Measurements from ENCODE around the gene FAM193B. TPM values are rescaled to one million over a fixed set of nuclear protein-coding genes. Genes with fewer than 3 reads are reported as not detected.

FAM193B gene
- total RNA-seq, 4 donors from 2014 or later, result 57.0 to 128 (median 69.7) TPM

GRCh38 chr5:177511181-177511580, 43.2 kb downstream of the FAM193B start:
- no peak for DNase-seq (ENCODE audit: low spot score in 2 of 2)
- 90 to 96% methylated on average over 5 of the region's 5 CpGs for WGBS, 2 donors
- H3K4me3 ChIP-seq (ENCODE audit: low read depth, poor library complexity, severe bottlenecking), result no peak overlapping the region
- intact Hi-C loops (cut with DNase I; ENCODE audit: low total_unique reads), result no loop called here
- TF ChIP-seq POLR2A (IDR thresholded peaks at IDR 0.05), result no peak
- TF ChIP-seq, protein P1, sequence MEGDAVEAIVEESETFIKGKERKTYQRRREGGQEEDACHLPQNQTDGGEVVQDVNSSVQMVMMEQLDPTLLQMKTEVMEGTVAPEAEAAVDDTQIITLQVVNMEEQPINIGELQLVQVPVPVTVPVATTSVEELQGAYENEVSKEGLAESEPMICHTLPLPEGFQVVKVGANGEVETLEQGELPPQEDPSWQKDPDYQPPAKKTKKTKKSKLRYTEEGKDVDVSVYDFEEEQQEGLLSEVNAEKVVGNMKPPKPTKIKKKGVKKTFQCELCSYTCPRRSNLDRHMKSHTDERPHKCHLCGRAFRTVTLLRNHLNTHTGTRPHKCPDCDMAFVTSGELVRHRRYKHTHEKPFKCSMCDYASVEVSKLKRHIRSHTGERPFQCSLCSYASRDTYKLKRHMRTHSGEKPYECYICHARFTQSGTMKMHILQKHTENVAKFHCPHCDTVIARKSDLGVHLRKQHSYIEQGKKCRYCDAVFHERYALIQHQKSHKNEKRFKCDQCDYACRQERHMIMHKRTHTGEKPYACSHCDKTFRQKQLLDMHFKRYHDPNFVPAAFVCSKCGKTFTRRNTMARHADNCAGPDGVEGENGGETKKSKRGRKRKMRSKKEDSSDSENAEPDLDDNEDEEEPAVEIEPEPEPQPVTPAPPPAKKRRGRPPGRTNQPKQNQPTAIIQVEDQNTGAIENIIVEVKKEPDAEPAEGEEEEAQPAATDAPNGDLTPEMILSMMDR (IDR thresholded peaks at IDR 0.05), result no peak

- TF ChIP-seq POLR2A (IDR thresholded peaks at IDR 0.05), result no peak
- H3K4me3 ChIP-seq (ENCODE audit: low read depth, poor library complexity, severe bottlenecking), result no peak overlapping the region
- WGBS, 2 donors, result 83 to 84% methylated on average over 15 of the region's 15 CpGs
- DNase-seq (ENCODE audit: low spot score in 2 of 2), result no peak
- intact Hi-C loops (cut with DNase I; ENCODE audit: low total_unique reads), result no loop called here
Observed at GRCh38 chr5:177510567-177511053, 43.8 kb downstream of the FAM193B start.

DNA sequence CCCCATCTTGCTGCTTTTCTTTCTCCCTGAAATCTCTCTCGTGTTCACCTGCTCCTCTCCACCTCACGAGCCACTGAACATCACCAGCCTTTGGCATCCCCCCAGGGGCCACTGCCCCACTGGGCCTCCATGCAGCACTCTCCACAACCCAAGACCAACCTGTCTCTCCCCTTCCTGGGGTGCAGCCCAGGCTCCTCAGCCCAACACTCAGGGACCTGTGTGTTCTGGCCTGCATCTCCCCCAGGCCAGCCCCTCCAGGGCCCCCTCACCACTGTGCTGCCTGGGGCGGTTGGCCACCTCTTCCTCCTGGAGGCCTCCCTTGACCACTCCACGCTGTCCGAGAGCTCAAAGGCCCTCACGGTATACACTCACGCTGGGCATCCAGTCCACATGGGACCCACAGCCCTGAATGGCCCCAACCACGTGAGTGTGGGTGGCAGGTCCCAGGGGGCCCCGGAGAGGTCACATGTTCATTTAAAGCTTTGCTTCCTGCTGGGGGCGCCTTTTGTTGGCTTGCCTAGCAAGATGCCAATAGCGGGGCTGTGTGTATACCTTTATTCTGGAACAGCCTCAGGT, 44.3 kb downstream of the FAM193B start:
- no peak for TF ChIP-seq POLR2A (IDR thresholded peaks at IDR 0.05)
- H3K4me3 ChIP-seq (ENCODE audit: low read depth, poor library complexity, severe bottlenecking), result no peak overlapping the region
- 68 to 69% methylated on average over 11 of the region's 11 CpGs for WGBS, 2 donors
- DNase-seq (ENCODE audit: low spot score in 2 of 2), result no peak
- intact Hi-C loops (cut with DNase I; ENCODE audit: low total_unique reads), result no loop called here

- no peak for TF ChIP-seq POLR2A (IDR thresholded peaks at IDR 0.05)
- TF ChIP-seq, protein P1 (IDR thresholded peaks at IDR 0.05), result no peak
- intact Hi-C loops (cut with DNase I; ENCODE audit: low total_unique reads), result no loop called here
- H3K4me3 ChIP-seq (ENCODE audit: low read depth, poor library complexity, severe bottlenecking), result no peak within 1 kb of the TSS
- 32 to 39% methylated on average over 20 of the region's 20 CpGs for WGBS, 2 donors
- DNase-seq (ENCODE audit: low spot score in 2 of 2), result no peak
Observed at GRCh38 chr5:177509381-177509951, 44.9 kb downstream of the FAM193B start, which contains the start of gene DOK3. DOK3 (minus strand) TSS chr5:177509826; CDS start chr5:177509540, 286 bp downstream.

DNA sequence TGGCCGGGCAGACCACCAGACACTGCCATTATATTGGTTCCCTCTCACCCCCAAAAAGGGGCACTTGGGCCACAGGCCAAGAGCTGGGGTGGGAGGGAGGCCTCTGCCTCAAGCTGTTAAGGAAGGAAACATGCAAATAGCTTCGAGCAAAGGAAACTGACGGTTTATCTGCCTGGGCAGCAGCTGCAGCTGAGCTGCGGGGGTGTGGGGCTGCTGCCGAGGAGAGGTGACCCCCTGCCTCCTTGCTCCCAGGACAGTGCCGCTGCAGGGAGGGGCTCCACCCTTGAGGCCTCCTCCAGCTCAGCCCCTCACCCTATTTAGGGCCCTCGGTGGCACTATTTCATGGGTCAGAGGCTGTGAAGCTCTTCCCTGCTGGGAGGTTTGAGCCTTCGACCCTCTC, 45.5 kb downstream of the FAM193B start:
- 54 to 68% methylated on average over 8 of the region's 8 CpGs for WGBS, 2 donors
- no peak for DNase-seq (ENCODE audit: low spot score in 2 of 2)
- H3K4me3 ChIP-seq (ENCODE audit: low read depth, poor library complexity, severe bottlenecking), result no peak overlapping the region
- intact Hi-C loops (cut with DNase I; ENCODE audit: low total_unique reads), result no loop called here
- TF ChIP-seq POLR2A (IDR thresholded peaks at IDR 0.05), result no peak
- TF ChIP-seq, protein P1 (IDR thresholded peaks at IDR 0.05), result no peak

GRCh38 chr5:177508221-177508611, 46.1 kb downstream of the FAM193B start:
- intact Hi-C loops (cut with DNase I; ENCODE audit: low total_unique reads), result no loop called here
- no peak for DNase-seq (ENCODE audit: low spot score in 2 of 2)
- 80 to 87% methylated on average over 22 to 25 of the region's 26 CpGs for WGBS, 2 donors
- no peak overlapping the region for H3K4me3 ChIP-seq (ENCODE audit: low read depth, poor library complexity, severe bottlenecking)
- TF ChIP-seq, protein P1 (IDR thresholded peaks at IDR 0.05), result no peak
- TF ChIP-seq POLR2A (IDR thresholded peaks at IDR 0.05), result no peak

Measured in lower leg skin (tissue), 4 donors.